RPMI7951 (cell line): ENCODE results near the gene RBFOX1. TPM values are rescaled to one million over a fixed set of nuclear protein-coding genes. Genes with fewer than 3 reads are reported as not detected.

Source experiments
- DNase-seq: peaks from one replicate; pipeline ENCODE4 v3.0.0-alpha.2; 2012; ENCODE audit warnings: low read depth
- total RNA-seq: library from RNA; depleted of rRNA; stranded (reverse); fragments of >200 nt; shearing (Covaris generic); gene quantifications from 2 replicates; pipeline ENCODE4 v1.2.3, GENCODE V29; 2014

Gene RBFOX1
- total RNA-seq, 1 experiment from 2014 or later, result under 0.01 TPM

- no peak for DNase-seq
Observed at GRCh38 chr16:7373776-7374175, 41.1 kb downstream of the RBFOX1 start.

- DNase-seq, result no peak
Observed at GRCh38 chr16:7374614-7375174, 42.0 kb downstream of the RBFOX1 start.

- DNase-seq, result no peak
Observed at GRCh38 chr16:7376227-7376626, 43.6 kb downstream of the RBFOX1 start.

- DNase-seq, result no peak
Observed at GRCh38 chr16:7377231-7377630, 44.6 kb downstream of the RBFOX1 start.

GRCh38 chr16:7378024-7378695, 45.5 kb downstream of the RBFOX1 start:
- DNase-seq, result no peak

GRCh38 chr16:7380441-7380840, 47.8 kb downstream of the RBFOX1 start:
- no peak for DNase-seq

GRCh38 chr16:7380911-7381310, 48.3 kb downstream of the RBFOX1 start:
- no peak for DNase-seq

GRCh38 chr16:7381671-7382070, 49.0 kb downstream of the RBFOX1 start:
- no peak for DNase-seq

- DNase-seq, result no peak
Observed at GRCh38 chr16:7382521-7382920, 49.9 kb downstream of the RBFOX1 start.

- DNase-seq, result no peak
Observed at GRCh38 chr16:7390974-7391373, 58.3 kb downstream of the RBFOX1 start.

- DNase-seq, result no peak
Observed at GRCh38 chr16:7391694-7392093, 59.0 kb downstream of the RBFOX1 start.

GRCh38 chr16:7392206-7392605, 59.6 kb downstream of the RBFOX1 start:
- DNase-seq, result no peak

GRCh38 chr16:7393680-7394079, 61.0 kb downstream of the RBFOX1 start:
- no peak for DNase-seq

GRCh38 chr16:7394720-7395336, 62.2 kb downstream of the RBFOX1 start:
- no peak for DNase-seq

- DNase-seq, result peak; percentile 90
Observed at GRCh38 chr16:7397901-7398300, 65.3 kb downstream of the RBFOX1 start.

GRCh38 chr16:7398536-7398935, 65.9 kb downstream of the RBFOX1 start:
- peak; percentile 18 for DNase-seq

- DNase-seq, result no peak
Observed at GRCh38 chr16:7399296-7399695, 66.7 kb downstream of the RBFOX1 start.

- DNase-seq, result no peak
Observed at GRCh38 chr16:7400117-7400890, 67.7 kb downstream of the RBFOX1 start.

- DNase-seq, result no peak
Observed at GRCh38 chr16:7404217-7404616, 71.6 kb downstream of the RBFOX1 start.

GRCh38 chr16:7405166-7405565, 72.5 kb downstream of the RBFOX1 start:
- peak; percentile 47 for DNase-seq

GRCh38 chr16:7408700-7409365, 76.2 kb downstream of the RBFOX1 start:
- DNase-seq, result no peak

GRCh38 chr16:7419441-7419840, 86.8 kb downstream of the RBFOX1 start:
- DNase-seq, result no peak
